Kidney (tissue), 14 donors: ENCODE measurements around the gene SLC8A2. TPM values are rescaled to one million over a fixed set of nuclear protein-coding genes. Genes with fewer than 3 reads are reported as not detected.

Experiments
- DNase-seq, 5 donors: peaks; one replicate each; pipeline ENCODE4 v3.0.0-alpha.2; 2013 to 2020
- FAIRE-seq: peaks from 2 replicates; lab custom pipeline; 2012; peaks lifted over from hg19 to GRCh38; lab: Jason Lieb, UNC
- H3K27ac ChIP-seq, 2 donors: one replicate each; pipeline ENCODE4 v1.7.0; 2013; ENCODE audit warnings: low read depth in 2 of 2, low read length in 2 of 2, inconsistent platforms in 1 of 2
- H3K27me3 ChIP-seq: one replicate; pipeline ENCODE4 v1.7.1; 2013; ENCODE audit warnings: low read length, inconsistent platforms; ENCODE audit not compliant: control insufficient read depth, insufficient read depth
- H3K36me3 ChIP-seq, 3 donors: one replicate each; pipeline versions ENCODE4 v1.7.0 to v1.7.1; 2013; ENCODE audit warnings: low read length in 3 of 3, control low read depth in 1 of 3, inconsistent platforms in 1 of 3; ENCODE audit not compliant: insufficient read depth in 3 of 3, control insufficient read depth in 2 of 3
- H3K4me1 ChIP-seq, 3 donors: one replicate each; pipeline versions ENCODE4 v1.7.0 to v1.7.1; 2013; ENCODE audit warnings: low read length in 3 of 3, inconsistent platforms in 1 of 3, low read depth in 1 of 3; ENCODE audit not compliant: control insufficient read depth in 2 of 3, insufficient read depth in 2 of 3
- H3K4me3 ChIP-seq, 3 donors: one replicate each; pipeline versions ENCODE4 v1.7.0 to v1.8.1; 2013; ENCODE audit warnings: low read length in 3 of 3, control low read depth in 1 of 3, inconsistent platforms in 1 of 3
- H3K9ac ChIP-seq, 3 donors: one replicate each; pipeline versions ENCODE4 v1.7.0 to v1.7.1; 2013; ENCODE audit warnings: low read length in 3 of 3, control low read depth in 1 of 3, inconsistent platforms in 1 of 3
- H3K9me3 ChIP-seq, 3 donors: one replicate each; pipeline versions ENCODE4 v1.7.0 to v1.7.1; 2013; ENCODE audit warnings: low read length in 3 of 3, control low read depth in 1 of 3, inconsistent platforms in 1 of 3; ENCODE audit not compliant: control insufficient read depth in 2 of 3, insufficient read depth in 1 of 3
- intact Hi-C: fragments of 100-400 bp; cut with DNase I; formaldehyde crosslinking; loops from one replicate; pipeline ENCODE4 v1.11.1; 2022
- polyA plus RNA-seq: library from polyadenylated mRNA; stranded (reverse); fragments of 350-450 nt; fragmentation: Illumina TruSeq; extraction: RNeasy Lipid Tissue Mini Kit (QIAGEN cat#74804); gene quantifications from one replicate; pipeline ENCODE4 v1.2.3, GENCODE V29; 2014; ENCODE audit warnings: low read depth, low replicate concordance; ENCODE audit not compliant: insufficient read depth
- total RNA-seq: library from RNA; stranded (reverse); fragmentation: NEBNext Ultra II Directional; extraction: Animal tissue kit (Norgen Biotek cat#: 25700); gene quantifications from one replicate; pipeline ENCODE4 v1.2.1, GENCODE V29; 2021
- TF ChIP-seq, protein P1 (sequence below): IDR thresholded peaks from 3 replicates; pipeline ENCODE4 v1.5.1; 2012; ENCODE audit warnings: mild to moderate bottlenecking, moderate library complexity, borderline replicate concordance; ENCODE audit not compliant: insufficient read depth; ENCODE audit errors: extremely low read depth
- donor health status: control.
- donor health status: control.
- donor health status: control.
- donor health status: control.
- donor health status: control.
- donor health status: DM: yes; HTN: yes; CAD: no.
- donor health status: Normal renal cell carcinoma (clear cell type).

The SLC8A2 gene
- total and polyA plus RNA-seq, 2 donors from 2014 or later, result 0.94 TPM; not detected in 1

DNA sequence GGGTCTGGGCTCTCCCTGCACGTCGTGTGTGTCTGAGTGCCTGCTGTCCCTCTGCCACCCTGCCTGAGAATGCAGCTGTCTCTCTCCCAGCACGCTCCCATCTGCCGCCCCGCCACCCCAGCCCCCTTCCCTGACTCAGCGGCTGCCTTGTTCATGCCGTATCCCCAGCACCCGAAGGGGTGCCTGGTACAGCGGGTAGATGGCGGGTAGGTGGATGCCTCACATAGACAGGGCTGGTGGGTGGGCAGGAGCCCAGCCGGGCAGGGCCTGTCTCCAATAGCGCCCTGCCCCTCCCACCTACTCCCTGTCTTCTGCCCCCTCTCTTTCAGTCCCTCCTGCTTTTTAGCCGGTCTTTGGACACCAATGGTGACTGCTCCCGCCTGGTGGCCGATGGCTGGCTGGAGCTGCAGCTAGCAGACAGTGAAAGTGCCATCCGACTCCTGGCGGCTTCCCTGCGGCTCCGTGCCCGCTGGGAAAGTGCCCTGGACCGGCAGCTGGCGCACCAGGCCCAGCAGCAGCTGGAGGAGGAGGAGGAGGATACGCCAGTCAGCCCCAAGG lies 92.2 kb downstream of the SLC8A2 start:
- Histone ChIP-seq H3K9me3 (no peaks in the 10 kb centered on the region), H3K9ac (no peak overlapping the region), H3K4me3 (no peak overlapping the region), H3K27me3 (no peaks in the 10 kb centered on the region), H3K27ac (no peak overlapping the region), H3K4me1 (no peaks in the 10 kb centered on the region), H3K36me3 (peaks cover 0 to 27% (median 16%) of the 10 kb centered on the region in 3 donors)
- intact Hi-C loops, result no loop called here
- DNase-seq (no peak), FAIRE-seq (no peak)
- TF ChIP-seq, protein P1, sequence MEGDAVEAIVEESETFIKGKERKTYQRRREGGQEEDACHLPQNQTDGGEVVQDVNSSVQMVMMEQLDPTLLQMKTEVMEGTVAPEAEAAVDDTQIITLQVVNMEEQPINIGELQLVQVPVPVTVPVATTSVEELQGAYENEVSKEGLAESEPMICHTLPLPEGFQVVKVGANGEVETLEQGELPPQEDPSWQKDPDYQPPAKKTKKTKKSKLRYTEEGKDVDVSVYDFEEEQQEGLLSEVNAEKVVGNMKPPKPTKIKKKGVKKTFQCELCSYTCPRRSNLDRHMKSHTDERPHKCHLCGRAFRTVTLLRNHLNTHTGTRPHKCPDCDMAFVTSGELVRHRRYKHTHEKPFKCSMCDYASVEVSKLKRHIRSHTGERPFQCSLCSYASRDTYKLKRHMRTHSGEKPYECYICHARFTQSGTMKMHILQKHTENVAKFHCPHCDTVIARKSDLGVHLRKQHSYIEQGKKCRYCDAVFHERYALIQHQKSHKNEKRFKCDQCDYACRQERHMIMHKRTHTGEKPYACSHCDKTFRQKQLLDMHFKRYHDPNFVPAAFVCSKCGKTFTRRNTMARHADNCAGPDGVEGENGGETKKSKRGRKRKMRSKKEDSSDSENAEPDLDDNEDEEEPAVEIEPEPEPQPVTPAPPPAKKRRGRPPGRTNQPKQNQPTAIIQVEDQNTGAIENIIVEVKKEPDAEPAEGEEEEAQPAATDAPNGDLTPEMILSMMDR, result no peak

GRCh38 chr19:47378246-47378645 lies 93.4 kb downstream of the SLC8A2 start:
- intact Hi-C loops, result no loop called here

More at GRCh38 chr19:47378246-47378645, 93.4 kb downstream of the SLC8A2 start:
- DNase-seq (no peak), FAIRE-seq (no peak)
- H3K4me1 ChIP-seq, result no peaks in the 10 kb centered on the region
- H3K36me3 ChIP-seq, result peaks cover 0 to 28% (median 20%) of the 10 kb centered on the region in 3 donors
- H3K9me3 ChIP-seq, result no peaks in the 10 kb centered on the region
- no peak overlapping the region for H3K9ac ChIP-seq
- TF ChIP-seq, protein P1, result no peak
- no peak overlapping the region for H3K27ac ChIP-seq
- no peak overlapping the region for H3K4me3 ChIP-seq
- no peaks in the 10 kb centered on the region for H3K27me3 ChIP-seq

Other genes starting within 250 kb of the SLC8A2 start
- gene BBC3, start 240.7 kb downstream of the SLC8A2 start, total RNA-seq, result 14.2 TPM
- 3.2 TPM for gene BBC3, start 240.7 kb downstream of the SLC8A2 start, polyA plus RNA-seq
- gene CCDC9, start 215.4 kb downstream of the SLC8A2 start, total RNA-seq, result 49.0 TPM
- 14.0 TPM for gene CCDC9, start 215.4 kb downstream of the SLC8A2 start, polyA plus RNA-seq
- gene INAFM1, start 197.0 kb downstream of the SLC8A2 start, total RNA-seq, result 28.4 TPM
- gene INAFM1, start 197.0 kb downstream of the SLC8A2 start, polyA plus RNA-seq, result 17.0 TPM
- gene C5AR1, start 162.0 kb downstream of the SLC8A2 start, total RNA-seq, result 26.6 TPM
- 6.5 TPM for gene C5AR1, start 162.0 kb downstream of the SLC8A2 start, polyA plus RNA-seq
- 2.5 TPM for gene C5AR2, start 139.7 kb downstream of the SLC8A2 start, total RNA-seq
- gene C5AR2, start 139.7 kb downstream of the SLC8A2 start, polyA plus RNA-seq, result 3.0 TPM
- 13.6 TPM for gene DHX34, start 122.6 kb downstream of the SLC8A2 start, total RNA-seq
- gene DHX34, start 122.6 kb downstream of the SLC8A2 start, polyA plus RNA-seq, result 7.2 TPM
- gene MEIS3, start 52.4 kb downstream of the SLC8A2 start, total RNA-seq, result 7.6 TPM
- gene MEIS3, start 52.4 kb downstream of the SLC8A2 start, polyA plus RNA-seq, result 3.8 TPM
- gene KPTN, start 12.3 kb upstream of the SLC8A2 start, total RNA-seq, result 7.4 TPM
- 25.5 TPM for gene KPTN, start 12.3 kb upstream of the SLC8A2 start, polyA plus RNA-seq
- 136 TPM for gene NAPA, start 43.2 kb upstream of the SLC8A2 start, total RNA-seq
- gene NAPA, start 43.2 kb upstream of the SLC8A2 start, polyA plus RNA-seq, result 213 TPM
- gene ZNF541, start 101.3 kb upstream of the SLC8A2 start, total RNA-seq, result 0.69 TPM
- 0.86 TPM for gene ZNF541, start 101.3 kb upstream of the SLC8A2 start, polyA plus RNA-seq
- 14.7 TPM for gene BICRA, start 137.2 kb upstream of the SLC8A2 start, total RNA-seq
- gene BICRA, start 137.2 kb upstream of the SLC8A2 start, polyA plus RNA-seq, result 3.2 TPM
- gene EHD2, start 241.5 kb upstream of the SLC8A2 start, total RNA-seq, result 105 TPM
- gene EHD2, start 241.5 kb upstream of the SLC8A2 start, polyA plus RNA-seq, result 19.4 TPM